Kidney epithelial cell (primary cell): ENCODE results near the gene FILIP1L. TPM values are rescaled to one million over a fixed set of nuclear protein-coding genes. Genes with fewer than 3 reads are reported as not detected.

Experiments
- DNase-seq: peaks from one replicate; pipeline ENCODE4 v3.0.0-alpha.2; 2010; ENCODE audit warnings: low read depth
- H3K27me3 ChIP-seq: 2 replicates; pipeline ENCODE4 v1.6.0; 2011; ENCODE audit warnings: low read length; ENCODE audit not compliant: control insufficient read depth, insufficient read depth
- H3K36me3 ChIP-seq: 2 replicates; pipeline ENCODE4 v1.5.1; 2011; ENCODE audit warnings: low read length; ENCODE audit not compliant: control insufficient read depth, insufficient read depth
- H3K4me3 ChIP-seq: 2 replicates; pipeline ENCODE4 v1.5.1; 2011; ENCODE audit warnings: low read depth, mild to moderate bottlenecking, control low read depth, low read length
- total RNA-seq: library from RNA; depleted of rRNA; stranded (reverse); fragments of >200 nt; gene quantifications from 2 replicates; pipeline ENCODE4 v1.2.3, GENCODE V29; 2015
- TF ChIP-seq, protein P1 (sequence below): IDR thresholded peaks from 2 replicates; pipeline ENCODE4 v1.5.1; 2011; ENCODE audit warnings: mild to moderate bottlenecking, moderate library complexity, low read length, control low read depth, inconsistent platforms; ENCODE audit not compliant: insufficient read depth, poor library complexity, severe bottlenecking

Gene FILIP1L
- total RNA-seq, 1 donor from 2014 or later, result 15.6 TPM

DNA sequence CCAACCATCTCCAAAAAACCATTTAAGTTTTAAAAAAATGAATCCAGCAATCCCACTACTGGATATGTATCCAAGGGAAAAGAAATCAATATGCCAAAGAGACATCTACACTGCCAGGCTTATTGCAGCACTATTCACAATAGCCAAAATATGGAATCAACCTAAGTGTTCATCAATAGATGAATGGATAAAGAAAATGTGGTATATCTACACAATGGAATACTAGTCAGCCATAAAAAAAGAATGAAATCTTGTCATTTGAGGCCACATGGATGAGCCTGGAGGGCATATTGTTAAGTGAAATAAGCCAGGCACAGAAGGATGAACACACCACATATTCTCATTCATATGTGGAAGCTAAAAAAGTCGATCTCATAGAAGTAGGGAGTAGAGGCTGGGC is 136.1 kb downstream of the FILIP1L start:
- DNase-seq, result no peak
- Histone ChIP-seq H3K4me3 (no peak overlapping the region), H3K27me3 (no peaks in the 10 kb centered on the region), H3K36me3 (no peaks in the 10 kb centered on the region)
- TF ChIP-seq, protein P1, sequence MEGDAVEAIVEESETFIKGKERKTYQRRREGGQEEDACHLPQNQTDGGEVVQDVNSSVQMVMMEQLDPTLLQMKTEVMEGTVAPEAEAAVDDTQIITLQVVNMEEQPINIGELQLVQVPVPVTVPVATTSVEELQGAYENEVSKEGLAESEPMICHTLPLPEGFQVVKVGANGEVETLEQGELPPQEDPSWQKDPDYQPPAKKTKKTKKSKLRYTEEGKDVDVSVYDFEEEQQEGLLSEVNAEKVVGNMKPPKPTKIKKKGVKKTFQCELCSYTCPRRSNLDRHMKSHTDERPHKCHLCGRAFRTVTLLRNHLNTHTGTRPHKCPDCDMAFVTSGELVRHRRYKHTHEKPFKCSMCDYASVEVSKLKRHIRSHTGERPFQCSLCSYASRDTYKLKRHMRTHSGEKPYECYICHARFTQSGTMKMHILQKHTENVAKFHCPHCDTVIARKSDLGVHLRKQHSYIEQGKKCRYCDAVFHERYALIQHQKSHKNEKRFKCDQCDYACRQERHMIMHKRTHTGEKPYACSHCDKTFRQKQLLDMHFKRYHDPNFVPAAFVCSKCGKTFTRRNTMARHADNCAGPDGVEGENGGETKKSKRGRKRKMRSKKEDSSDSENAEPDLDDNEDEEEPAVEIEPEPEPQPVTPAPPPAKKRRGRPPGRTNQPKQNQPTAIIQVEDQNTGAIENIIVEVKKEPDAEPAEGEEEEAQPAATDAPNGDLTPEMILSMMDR, result no peak

DNA sequence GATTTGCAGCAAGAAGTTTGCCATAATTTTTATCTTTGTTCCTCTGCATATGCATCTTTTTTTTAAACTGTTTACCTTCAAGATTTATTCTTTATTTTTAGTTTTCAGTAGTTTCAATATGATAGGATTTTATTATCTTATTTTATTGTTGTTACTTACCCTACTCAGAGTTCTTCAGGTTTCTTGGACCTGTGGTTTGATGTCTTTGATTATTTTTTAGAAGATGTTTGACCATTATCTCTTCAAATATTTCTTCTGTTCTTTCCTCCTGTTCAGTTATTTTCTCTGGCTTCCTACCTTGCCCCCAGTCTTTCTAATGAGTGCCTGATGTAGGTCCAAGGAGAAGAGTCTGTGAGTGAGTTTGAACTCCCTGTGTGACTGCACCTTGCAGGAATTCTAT is 137.7 kb downstream of the FILIP1L start:
- TF ChIP-seq, protein P1, result no peak
- no peak for DNase-seq
- no peaks in the 10 kb centered on the region for H3K27me3 ChIP-seq
- no peak overlapping the region for H3K4me3 ChIP-seq
- no peaks in the 10 kb centered on the region for H3K36me3 ChIP-seq

DNA sequence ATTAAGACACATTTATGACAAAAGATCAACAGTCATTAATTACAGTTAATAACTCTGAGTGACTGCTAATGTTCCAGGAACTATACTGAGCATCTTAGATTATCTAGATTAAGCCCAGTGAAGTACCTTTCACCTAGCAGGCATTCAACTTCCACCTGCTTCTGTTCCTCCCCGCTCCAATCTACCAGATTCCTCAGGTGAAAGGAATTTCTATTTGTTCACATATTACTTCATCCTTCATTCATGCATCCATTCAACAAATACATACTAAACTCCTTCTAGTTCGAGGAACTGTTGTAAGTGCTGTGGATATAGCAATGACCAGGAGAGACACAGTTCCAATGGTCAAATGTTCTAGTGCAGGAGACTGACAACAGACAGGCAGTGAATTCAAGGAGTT is 139.3 kb downstream of the FILIP1L start:
- Histone ChIP-seq H3K36me3 (no peaks in the 10 kb centered on the region), H3K27me3 (no peaks in the 10 kb centered on the region), H3K4me3 (no peak overlapping the region)
- DNase-seq, result no peak
- TF ChIP-seq, protein P1, result no peak

DNA sequence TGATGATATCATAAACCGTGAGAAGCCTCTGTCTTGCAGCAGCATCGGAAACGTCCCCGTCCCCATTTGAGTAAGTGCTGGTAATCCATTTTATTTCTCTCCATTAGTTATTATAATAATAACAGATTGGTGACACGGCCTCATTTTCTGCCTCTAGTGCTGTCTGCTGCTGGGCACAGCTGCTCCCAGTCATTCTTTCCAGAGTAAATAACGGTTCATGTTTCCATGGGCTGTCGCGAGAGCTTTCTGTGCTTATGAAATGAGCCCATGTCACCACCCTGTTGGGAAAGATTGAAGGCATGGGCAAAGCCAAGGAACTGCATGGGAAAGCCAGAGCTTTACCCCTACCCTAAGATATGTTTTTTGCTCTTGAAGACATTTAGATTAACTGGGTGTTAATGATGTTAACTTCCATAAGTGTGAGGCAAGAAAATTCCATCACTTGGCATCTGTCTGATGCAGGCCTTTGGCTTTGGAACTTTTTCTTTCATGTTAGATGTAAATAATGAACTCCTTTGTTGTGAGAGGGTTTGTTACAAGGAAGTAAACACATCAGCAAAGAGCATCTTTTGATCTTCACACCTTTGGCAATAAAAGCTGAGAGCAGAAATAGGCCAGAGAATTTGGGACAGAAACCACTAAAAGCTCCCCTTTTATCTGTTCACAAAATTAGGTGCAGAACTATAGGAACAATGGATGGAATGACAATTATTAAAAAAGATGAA is 141.8 kb downstream of the FILIP1L start:
- H3K27me3 ChIP-seq, result no peaks in the 10 kb centered on the region
- no peak for DNase-seq
- TF ChIP-seq, protein P1, result no peak
- no peak overlapping the region for H3K4me3 ChIP-seq
- no peaks in the 10 kb centered on the region for H3K36me3 ChIP-seq

DNA sequence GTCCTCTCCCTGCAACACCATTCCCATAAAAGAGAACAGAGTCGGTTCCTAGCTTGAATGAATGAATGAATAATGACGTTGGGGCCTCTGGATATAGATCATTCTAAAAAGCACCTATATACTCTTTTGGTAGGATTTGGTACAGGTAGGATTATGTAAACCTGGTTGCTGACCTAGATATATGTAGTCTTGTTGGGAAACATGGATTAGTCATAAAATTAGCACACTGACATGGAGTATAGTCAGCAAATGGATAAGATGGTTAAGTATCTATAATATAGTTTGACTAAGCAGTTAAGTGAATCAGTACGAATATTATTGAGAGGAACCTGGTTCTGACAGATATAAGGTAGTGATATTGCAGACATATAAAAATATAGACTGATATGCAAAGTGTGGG is 142.5 kb downstream of the FILIP1L start:
- TF ChIP-seq, protein P1, result no peak
- no peak overlapping the region for H3K4me3 ChIP-seq
- H3K27me3 ChIP-seq, result no peaks in the 10 kb centered on the region
- H3K36me3 ChIP-seq, result no peaks in the 10 kb centered on the region
- DNase-seq, result no peak

DNA sequence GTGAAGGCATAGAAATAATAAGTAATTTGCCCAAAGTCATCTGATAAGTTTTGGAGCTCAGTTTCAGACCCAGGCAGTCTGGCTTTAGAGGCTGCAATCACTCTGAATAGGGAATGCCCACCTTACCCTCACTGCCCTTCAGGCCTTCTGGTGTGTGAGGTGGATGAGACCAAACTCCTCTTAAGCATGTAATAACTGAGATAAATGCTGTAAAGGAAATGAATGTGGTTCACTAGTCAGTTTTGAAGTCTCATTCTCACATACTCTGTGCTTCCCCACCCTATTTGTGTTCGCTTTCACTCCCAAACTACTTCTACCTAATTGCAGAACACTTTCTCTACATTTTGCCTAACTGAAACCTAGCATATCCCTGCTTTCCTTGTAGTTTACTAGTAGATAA is 144.1 kb downstream of the FILIP1L start:
- TF ChIP-seq, protein P1, result no peak
- DNase-seq, result no peak
- Histone ChIP-seq H3K27me3 (no peaks in the 10 kb centered on the region), H3K4me3 (no peak overlapping the region), H3K36me3 (no peaks in the 10 kb centered on the region)
